AG10803 (cell line): ENCODE data around the gene TXNDC5.

ENCODE experiments used
- DNase-seq: peaks from one replicate; pipeline ENCODE4 v3.0.0; 2010; ENCODE audit warnings: low read depth
- H3K4me3 ChIP-seq: 2 replicates; pipeline ENCODE4 v1.5.1; 2011; ENCODE audit warnings: mild to moderate bottlenecking, low read length, control low read depth
- CTCF ChIP-seq: conservative IDR thresholded peaks from 2 replicates; pipeline ENCODE4 v1.5.1; 2011; ENCODE audit warnings: mild to moderate bottlenecking, low read length, control low read depth, inconsistent platforms

Gene TXNDC5

DNA sequence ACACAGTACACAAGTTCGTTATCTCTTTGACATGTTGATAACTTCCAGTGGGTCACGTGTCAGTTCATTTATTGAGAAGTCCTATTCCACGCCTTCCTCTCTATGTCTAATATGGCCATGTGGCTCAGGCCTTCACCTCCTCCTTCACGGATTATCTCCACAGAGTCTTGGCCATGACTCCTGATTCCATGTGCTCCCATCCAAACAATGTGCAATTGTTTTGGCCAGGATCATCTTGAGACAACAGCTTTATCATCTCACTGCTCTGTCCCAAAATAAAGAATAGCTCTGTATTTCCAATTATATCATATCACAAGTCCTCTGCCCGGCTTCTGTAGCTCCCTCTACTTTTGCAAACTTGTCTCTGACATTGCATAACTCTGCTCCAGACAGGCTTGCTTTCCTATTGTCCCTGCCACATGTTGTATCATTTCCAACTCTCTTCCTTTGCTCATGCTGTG, 11.1 kb upstream of the TXNDC5 start:
- H3K4me3 ChIP-seq: no peak overlapping the region
- TF ChIP-seq CTCF: no peak
- no peak for DNase-seq

DNA sequence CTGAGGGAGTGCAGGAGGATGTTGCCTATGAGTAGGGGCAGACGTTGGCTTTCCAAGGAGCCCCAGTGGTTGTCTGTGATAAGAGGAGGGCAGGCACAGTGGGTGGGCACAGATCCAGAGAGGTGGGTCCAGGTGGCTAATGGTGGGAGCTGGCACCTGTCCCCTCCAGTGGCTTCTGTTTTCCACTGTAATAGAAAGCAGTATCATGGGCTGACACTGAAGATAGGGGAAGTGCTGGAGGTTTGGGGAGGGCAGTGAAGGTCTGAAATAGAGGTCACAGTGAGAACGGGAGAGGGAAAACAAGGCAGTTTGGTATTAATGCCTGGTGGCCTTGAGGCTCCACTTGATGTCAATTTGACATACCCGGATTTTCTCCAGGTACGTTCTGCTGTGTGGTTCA, 10.5 kb upstream of the TXNDC5 start:
- H3K4me3 ChIP-seq: no peak overlapping the region
- DNase-seq: no peak
- no peak for TF ChIP-seq CTCF

- no peak for TF ChIP-seq CTCF
- DNase-seq: no peak
- H3K4me3 ChIP-seq: no peak overlapping the region
Measured at GRCh38 chr6:7920425-7920824, 9.8 kb upstream of the TXNDC5 start.

DNA sequence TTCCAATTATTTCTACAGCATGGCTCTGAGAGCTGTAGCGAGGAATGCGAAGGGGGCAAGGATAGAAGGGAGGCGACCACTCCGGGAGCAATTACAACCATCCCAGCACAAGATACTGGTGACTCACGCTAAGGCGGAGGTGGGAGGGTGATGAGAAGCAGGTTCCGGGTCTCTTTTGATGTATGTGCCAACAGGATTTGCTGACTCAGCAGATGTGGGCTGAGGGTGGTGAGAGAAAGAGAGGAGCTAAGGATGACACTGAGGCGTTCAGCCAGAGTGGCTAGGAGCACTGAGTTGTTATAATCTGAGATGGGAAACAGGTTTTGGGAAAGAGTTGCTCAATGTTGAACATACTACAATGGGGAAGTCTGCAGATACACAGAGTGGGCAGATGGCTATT, 9.3 kb upstream of the TXNDC5 start:
- DNase-seq: peak; percentile 49
- no peak for TF ChIP-seq CTCF

GRCh38 chr6:7918403-7918802, 7.8 kb upstream of the TXNDC5 start:
- no peak overlapping the region for H3K4me3 ChIP-seq
- DNase-seq: no peak
- TF ChIP-seq CTCF: no peak

More for the DNA sequence above, 9.3 kb upstream of the TXNDC5 start:
- H3K4me3 ChIP-seq: no peak overlapping the region

DNA sequence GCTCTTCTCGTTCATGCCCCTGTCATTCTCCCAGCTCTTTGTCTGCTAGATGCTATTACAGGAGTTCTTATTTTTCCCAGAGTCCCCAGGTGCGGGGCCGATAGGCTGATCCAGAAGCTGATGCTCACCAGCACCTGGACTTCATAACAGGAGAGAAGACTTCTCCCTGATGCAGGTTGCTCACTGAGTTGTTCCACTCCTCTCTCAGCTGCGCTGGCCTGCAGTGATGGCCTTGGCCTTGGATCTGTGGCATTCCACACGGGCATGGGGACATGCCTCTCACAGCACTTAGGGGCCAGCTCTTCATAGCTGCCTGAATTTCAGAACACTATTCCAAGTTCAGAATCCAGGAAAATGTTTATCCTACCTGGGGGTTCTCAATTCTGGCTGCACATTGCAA, 7.1 kb upstream of the TXNDC5 start:
- no peak for DNase-seq
- TF ChIP-seq CTCF: no peak
- H3K4me3 ChIP-seq: no peak overlapping the region

GRCh38 chr6:7916959-7917358, 6.4 kb upstream of the TXNDC5 start:
- TF ChIP-seq CTCF: no peak
- no peak overlapping the region for H3K4me3 ChIP-seq
- DNase-seq: no peak
